ENCODE results near the gene NEURL2. TPM values are rescaled to one million over a fixed set of nuclear protein-coding genes. Genes with fewer than 3 reads are reported as not detected.
A peak's percentile ranks its signal among the peaks of the same experiment; 100 is the strongest.

The NEURL2 gene
- total RNA-seq, 1 donor from 2014 or later: 16.0 TPM

DNA sequence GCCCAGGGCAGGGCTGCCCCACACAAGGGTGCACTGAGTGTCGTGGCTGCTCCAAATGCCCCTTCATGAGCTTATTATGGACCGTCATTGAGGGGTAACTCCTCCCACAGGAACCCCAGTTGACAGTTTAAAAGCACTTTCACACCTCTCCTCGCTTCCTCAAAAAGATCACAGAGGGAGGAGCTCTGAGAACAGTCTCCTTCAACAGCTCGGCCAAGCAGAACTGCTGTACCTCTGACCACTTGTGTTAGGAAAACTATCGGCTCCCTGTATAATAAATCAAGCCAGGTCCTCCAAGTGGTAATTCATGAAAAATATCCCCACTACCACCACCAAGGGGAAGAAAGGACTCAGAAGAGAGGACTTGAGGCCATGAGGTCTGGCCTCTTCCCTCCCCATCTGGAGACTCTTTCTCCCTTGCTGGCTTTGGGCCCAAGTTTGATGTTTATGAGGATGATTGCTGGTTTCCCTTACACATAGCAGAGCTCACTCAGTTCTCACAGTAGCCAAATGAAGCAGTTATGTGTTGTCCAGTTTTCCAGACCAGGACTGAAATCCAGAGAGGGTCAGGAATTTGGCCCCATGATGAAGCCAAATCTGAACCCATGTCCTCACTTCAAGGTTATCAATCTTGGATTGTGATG lies 48.7 kb downstream of the NEURL2 start:
- DNase-seq: no peak

DNA sequence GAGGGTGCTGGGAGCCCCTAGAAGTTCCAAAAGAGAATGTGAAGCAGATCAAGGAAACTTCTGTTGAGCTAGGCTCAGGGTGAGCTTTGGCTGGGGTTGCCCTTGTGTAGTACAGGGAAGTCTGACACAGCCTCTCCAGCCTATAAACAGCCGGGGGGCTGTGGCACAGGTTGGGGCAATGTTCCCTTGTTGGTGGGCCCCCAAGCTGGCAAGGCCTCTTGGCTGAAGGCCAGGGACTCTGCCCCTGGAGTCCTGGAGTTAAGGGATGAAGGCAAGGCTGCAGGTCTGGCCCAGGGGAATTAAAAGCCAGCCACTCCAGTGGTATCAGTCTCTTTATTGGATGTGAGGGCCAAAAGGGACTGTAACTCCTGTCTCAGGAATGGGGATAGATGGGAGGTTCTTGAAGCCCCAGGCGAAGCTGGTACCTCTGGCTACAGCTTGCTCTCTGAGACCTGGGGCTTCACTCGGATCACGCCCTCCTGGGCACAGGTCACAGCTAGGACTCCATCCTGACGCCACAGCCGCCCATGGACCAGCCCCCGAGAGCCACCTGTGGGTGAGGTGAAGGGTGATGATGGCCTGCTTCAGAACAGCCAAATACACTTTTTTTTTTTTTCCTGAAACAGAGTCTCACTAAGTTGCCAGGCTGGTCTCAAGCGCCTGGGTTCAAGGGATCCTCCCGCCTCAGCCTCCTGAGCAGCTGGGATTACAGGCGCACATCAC lies 49.4 kb downstream of the NEURL2 start:
- DNase-seq: no peak

DNA sequence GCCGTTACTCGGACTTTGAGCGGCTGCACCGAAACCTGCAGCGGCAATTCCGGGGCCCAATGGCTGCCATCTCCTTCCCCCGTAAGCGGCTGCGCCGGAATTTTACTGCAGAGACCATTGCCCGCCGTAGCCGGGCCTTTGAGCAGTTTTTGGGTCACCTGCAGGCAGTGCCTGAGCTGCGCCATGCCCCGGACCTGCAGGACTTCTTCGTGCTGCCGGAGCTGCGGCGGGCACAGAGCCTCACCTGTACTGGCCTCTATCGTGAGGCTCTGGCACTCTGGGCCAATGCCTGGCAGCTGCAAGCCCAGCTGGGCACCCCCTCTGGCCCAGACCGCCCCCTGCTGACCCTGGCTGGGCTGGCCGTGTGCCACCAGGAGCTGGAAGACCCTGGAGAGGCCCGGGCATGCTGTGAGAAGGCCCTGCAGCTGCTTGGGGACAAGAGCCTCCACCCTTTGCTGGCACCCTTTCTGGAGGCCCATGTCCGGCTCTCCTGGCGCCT lies 50.3 kb downstream of the NEURL2 start:
- peak; percentile 44 for DNase-seq

Other genes with a start within 250 kb of the NEURL2 start
- not detected for gene WFDC11, start 221.0 kb downstream of the NEURL2 start, total RNA-seq
- not detected for gene WFDC13, start 189.2 kb downstream of the NEURL2 start, total RNA-seq
- not detected for gene WFDC10B, start 186.2 kb downstream of the NEURL2 start, total RNA-seq
- gene SPINT4, start 168.9 kb downstream of the NEURL2 start, total RNA-seq: not detected
- gene WFDC3, start 99.3 kb downstream of the NEURL2 start, total RNA-seq: not detected
- gene DNTTIP1, start 99.3 kb downstream of the NEURL2 start, total RNA-seq: 16.9 TPM
- gene UBE2C, start 78.6 kb downstream of the NEURL2 start, total RNA-seq: 13.8 TPM
- gene TNNC2, start 63.9 kb downstream of the NEURL2 start, total RNA-seq: 2,441 TPM
- gene SNX21, start 57.4 kb downstream of the NEURL2 start, total RNA-seq: 67.3 TPM
- gene ACOT8, start 33.8 kb downstream of the NEURL2 start, total RNA-seq: 27.7 TPM
- 5.2 TPM for gene ZSWIM3, start 33.6 kb downstream of the NEURL2 start, total RNA-seq
- 3.3 TPM for gene ZSWIM1, start 10.0 kb downstream of the NEURL2 start, total RNA-seq
- 6.4 TPM for gene SPATA25, start 3.6 kb downstream of the NEURL2 start, total RNA-seq
- gene CTSA, start 127 bp upstream of the NEURL2 start, total RNA-seq: 32.6 TPM
- gene PLTP, start 20.9 kb upstream of the NEURL2 start, total RNA-seq: 14.0 TPM
- gene PCIF1, start 43.5 kb upstream of the NEURL2 start, total RNA-seq: 18.0 TPM
- gene ZNF335, start 81.0 kb upstream of the NEURL2 start, total RNA-seq: 14.4 TPM
- gene MMP9, start 117.7 kb upstream of the NEURL2 start, total RNA-seq: 1.9 TPM
- 0.21 TPM for gene SLC12A5, start 138.0 kb upstream of the NEURL2 start, total RNA-seq
- 32.4 TPM for gene NCOA5, start 198.8 kb upstream of the NEURL2 start, total RNA-seq
- 3.3 TPM for gene CD40, start 227.1 kb upstream of the NEURL2 start, total RNA-seq

Data from tongue (tissue), 2 donors.